ENCODE results near the gene SLC26A8.
"Not testable (repeated sequence)": the region's sequence is repeated elsewhere in the genome, so short reads cannot be mapped to it uniquely, and the experiment has no call there.

The SLC26A8 gene

DNA sequence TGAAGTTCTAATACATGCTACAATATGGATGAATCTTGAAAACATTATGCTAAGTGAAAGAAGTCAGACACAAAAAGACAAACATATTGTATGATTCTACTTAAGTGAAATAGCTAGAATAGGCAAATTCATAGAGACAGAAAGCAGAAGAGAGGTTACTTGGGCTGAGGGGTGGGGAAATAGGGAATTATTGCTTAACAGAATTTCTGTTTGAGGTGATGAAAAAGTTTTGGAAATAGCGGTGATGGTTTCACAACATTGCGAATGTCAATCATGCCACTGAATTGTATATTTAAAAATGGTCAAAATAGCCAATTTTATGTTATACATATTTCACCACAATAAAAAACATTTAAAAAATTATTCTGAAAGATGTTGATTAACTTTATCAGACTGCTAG is 6.1 kb downstream of the SLC26A8 start:
- Histone ChIP-seq H3K36me3 (ENCODE audit: insufficient read depth, low read length) (no peaks in the 10 kb centered on the region), H3K4me1 (ENCODE audit: insufficient read depth, low read length) (no peaks in the 10 kb centered on the region), H3K9ac (ENCODE audit: low read depth, low read length) (no peak overlapping the region), H3K9me3 (ENCODE audit: control insufficient read depth, insufficient read depth, low read length) (no peaks in the 10 kb centered on the region)

DNA sequence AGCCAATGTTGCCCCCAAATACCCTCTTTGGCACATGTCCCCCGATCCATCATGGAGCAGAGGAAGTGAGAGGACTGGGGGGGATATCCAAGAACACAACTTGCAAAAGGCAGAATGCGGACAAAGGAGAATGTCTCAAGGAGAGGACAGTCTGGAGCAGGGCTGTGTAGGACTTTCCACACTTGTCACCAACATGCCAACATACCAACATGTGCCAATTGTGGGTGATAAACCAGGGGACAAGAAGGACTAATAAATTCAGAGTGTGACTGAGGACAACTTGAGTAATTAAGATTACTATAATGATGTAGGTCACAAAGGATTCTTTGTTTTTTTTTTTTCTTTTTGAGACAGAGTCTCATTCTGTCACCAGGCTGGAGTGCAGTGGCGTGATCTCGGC is 8.8 kb downstream of the SLC26A8 start:
- Histone ChIP-seq H3K36me3 (ENCODE audit: insufficient read depth, low read length) (no peaks in the 10 kb centered on the region), H3K9me3 (ENCODE audit: control insufficient read depth, insufficient read depth, low read length) (no peaks in the 10 kb centered on the region), H3K9ac (ENCODE audit: low read depth, low read length) (no peak overlapping the region), H3K4me1 (ENCODE audit: insufficient read depth, low read length) (no peaks in the 10 kb centered on the region)

DNA sequence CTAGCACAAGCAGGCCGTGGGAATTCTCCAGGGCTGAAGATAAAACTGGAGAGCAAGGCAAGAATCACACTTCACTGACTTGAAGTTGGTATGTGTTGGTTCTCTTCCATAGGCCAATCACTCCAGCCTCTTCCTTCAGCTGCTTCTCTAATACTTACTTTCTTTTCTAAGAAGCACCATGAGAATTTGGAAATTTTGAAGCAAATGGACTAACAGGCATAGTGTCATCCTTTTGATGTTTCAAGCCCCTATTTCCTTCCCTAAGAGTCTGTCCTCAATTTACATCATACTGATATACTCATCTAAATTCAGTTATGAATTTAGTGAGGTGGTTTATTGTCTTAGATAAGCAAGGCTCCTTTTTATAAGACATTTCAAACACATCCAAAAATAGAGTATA is 24.0 kb downstream of the SLC26A8 start:
- Histone ChIP-seq H3K36me3 (ENCODE audit: insufficient read depth, low read length) (no peaks in the 10 kb centered on the region), H3K4me1 (ENCODE audit: insufficient read depth, low read length) (no peaks in the 10 kb centered on the region)

DNA sequence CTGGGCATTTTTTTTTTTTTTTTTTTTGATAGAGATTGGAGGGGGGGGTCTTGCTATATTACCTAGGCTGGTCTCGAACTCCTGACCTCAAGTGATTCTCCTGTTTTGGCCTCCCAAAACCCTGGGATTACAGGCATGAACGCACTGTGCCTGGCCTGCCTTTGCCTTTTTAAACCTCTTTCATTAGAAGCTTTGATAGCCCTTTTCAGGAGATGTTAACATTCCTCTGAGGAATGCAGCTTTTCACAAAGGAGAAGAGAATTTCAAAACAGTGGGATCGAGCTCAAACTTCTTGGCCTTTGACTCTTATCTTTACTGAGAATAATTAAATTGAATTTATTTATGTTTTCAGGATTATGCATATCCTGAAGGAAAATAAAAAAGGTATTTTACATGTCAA is 31.3 kb downstream of the SLC26A8 start:
- H3K4me1 ChIP-seq (ENCODE audit: insufficient read depth, low read length), result peaks cover 5% of the 10 kb centered on the region; the same call in 1 of the 2 replicates
- no peaks in the 10 kb centered on the region; the same call in 1 of the 2 replicates for H3K9me3 ChIP-seq (ENCODE audit: control insufficient read depth, insufficient read depth, low read length)
- no peak overlapping the region for H3K9ac ChIP-seq (ENCODE audit: low read depth, low read length)
- no peaks in the 10 kb centered on the region for H3K36me3 ChIP-seq (ENCODE audit: insufficient read depth, low read length)

More for the DNA sequence above, 24.0 kb downstream of the SLC26A8 start:
- H3K9me3 ChIP-seq (ENCODE audit: control insufficient read depth, insufficient read depth, low read length), result no peaks in the 10 kb centered on the region
- no peak overlapping the region for H3K9ac ChIP-seq (ENCODE audit: low read depth, low read length)

DNA sequence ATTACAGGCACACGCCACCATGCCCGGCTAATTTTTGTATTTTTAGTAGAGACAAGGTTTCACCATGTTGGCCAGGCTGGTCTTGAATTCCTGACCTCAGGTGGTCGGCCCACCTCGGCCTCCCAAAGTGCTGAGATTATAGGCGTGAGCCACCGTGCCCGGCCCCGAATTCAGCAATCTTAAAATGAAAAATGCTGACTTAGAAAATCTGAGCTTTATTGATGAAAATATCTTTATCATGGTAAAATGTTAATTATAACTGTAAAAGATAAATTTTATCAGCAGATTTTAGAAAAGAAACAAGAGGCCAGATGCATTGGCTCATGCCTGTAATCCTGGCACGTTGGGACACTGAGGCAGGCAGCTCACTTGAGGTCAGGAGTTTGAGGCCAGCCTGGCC is 36.4 kb downstream of the SLC26A8 start:
- not testable (repeated sequence) for H3K36me3 ChIP-seq (ENCODE audit: insufficient read depth, low read length); H3K9ac ChIP-seq (ENCODE audit: low read depth, low read length); H3K9me3 ChIP-seq (ENCODE audit: control insufficient read depth, insufficient read depth, low read length)
- peaks cover 14% of the 10 kb centered on the region for H3K4me1 ChIP-seq (ENCODE audit: insufficient read depth, low read length)

DNA sequence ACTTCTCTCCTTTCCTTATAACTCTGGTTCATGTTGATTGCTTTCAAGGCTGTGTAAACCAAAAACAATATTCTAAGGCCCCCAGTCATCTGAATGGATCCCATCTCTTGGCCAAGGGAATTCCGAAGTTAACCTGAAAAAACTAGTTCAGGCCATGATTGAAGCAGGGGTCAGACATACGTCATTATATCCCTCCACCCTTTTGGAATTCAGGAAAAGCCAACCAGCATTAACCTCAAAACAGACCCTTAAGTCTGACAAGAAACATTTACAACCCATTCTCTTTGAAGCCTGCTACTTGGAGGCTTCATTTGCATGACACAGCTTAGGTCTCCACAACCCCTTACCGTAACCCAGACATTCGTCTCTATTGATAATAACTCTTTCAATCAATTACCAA is 39.7 kb downstream of the SLC26A8 start:
- no peaks in the 10 kb centered on the region for H3K36me3 ChIP-seq (ENCODE audit: insufficient read depth, low read length)
- H3K9ac ChIP-seq (ENCODE audit: low read depth, low read length), result no peak overlapping the region
- H3K4me1 ChIP-seq (ENCODE audit: insufficient read depth, low read length), result peaks cover 9% of the 10 kb centered on the region
- H3K9me3 ChIP-seq (ENCODE audit: control insufficient read depth, insufficient read depth, low read length), result no peaks in the 10 kb centered on the region

DNA sequence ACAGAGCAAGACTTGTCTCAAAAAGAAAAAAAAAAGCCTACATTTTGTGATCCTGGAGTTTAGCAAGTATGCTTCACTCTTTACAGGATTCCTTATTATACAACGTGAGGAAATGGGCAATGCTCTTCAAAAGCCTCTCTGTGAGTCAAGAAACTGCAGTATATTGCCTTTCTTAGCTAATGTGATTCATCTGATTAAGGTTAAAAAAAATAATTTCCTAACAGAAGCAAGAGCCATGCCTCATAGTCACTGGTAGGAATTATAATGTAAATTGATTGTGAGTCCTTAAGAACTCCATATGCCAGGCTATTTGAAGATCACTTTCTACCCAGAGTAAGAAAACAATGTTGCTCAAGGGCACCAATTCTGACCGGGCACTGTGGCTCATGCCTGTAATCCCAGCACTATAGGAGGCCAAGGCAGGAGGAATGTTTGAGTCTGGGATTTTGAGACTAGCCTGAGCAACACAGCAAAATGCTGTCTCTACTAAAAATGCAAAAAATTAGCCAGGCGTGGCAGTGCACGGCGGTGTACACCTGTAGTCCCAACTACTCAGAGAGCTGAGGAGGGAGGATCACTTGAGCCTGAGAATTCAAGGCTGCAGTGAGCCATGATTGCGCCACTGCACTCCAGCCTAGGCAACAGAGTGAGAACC is 43.3 kb downstream of the SLC26A8 start:
- Histone ChIP-seq H3K9me3 (ENCODE audit: control insufficient read depth, insufficient read depth, low read length) (no peaks in the 10 kb centered on the region), H3K9ac (ENCODE audit: low read depth, low read length) (no peak overlapping the region), H3K36me3 (ENCODE audit: insufficient read depth, low read length) (no peaks in the 10 kb centered on the region), H3K4me1 (ENCODE audit: insufficient read depth, low read length) (peaks cover 9% of the 10 kb centered on the region)

DNA sequence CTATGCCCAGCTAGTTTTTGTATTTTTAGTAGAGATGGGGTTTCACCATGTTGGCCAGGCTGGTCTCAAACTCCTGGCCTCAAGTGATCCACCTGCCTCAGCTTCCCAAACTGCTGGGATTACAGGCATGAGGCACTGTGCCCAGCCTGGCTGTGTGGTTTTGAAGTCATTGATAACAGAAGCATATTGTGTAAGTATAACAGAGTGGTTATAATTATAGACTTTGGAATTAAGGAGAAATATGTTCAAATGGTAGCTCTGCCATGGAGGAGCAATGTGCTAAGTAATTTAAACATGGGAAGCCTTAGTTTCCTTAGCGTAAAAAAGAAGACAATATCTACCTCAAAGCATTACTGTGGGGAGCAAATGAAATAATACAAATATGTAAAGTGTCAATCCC is 44.3 kb downstream of the SLC26A8 start:
- not testable (repeated sequence) for H3K36me3 ChIP-seq (ENCODE audit: insufficient read depth, low read length); H3K4me1 ChIP-seq (ENCODE audit: insufficient read depth, low read length); H3K9ac ChIP-seq (ENCODE audit: low read depth, low read length); H3K9me3 ChIP-seq (ENCODE audit: control insufficient read depth, insufficient read depth, low read length)

DNA sequence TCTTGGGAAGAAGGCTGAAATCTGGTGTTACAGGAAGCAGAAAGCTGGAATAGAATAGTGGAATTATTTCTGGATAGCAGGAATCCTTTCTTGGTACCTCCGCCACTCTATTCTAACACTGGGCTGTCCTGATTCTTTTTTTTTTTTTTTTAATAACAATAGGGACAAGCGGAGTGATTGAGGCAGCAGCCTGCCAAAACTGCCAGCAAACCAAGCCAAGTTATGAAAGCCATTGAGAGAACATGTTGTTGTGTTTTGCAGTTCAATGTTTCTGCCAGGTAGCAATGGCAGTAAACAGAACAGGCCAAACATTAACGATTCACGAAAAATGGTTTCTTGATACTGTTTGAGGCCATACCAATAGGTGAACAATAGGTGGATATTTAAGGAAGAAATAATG is 47.1 kb downstream of the SLC26A8 start:
- no peak overlapping the region for H3K9ac ChIP-seq (ENCODE audit: low read depth, low read length)
- H3K9me3 ChIP-seq (ENCODE audit: control insufficient read depth, insufficient read depth, low read length), result no peaks in the 10 kb centered on the region
- H3K4me1 ChIP-seq (ENCODE audit: insufficient read depth, low read length), result peaks cover 4% of the 10 kb centered on the region; the same call in 1 of the 2 replicates
- H3K36me3 ChIP-seq (ENCODE audit: insufficient read depth, low read length), result no peaks in the 10 kb centered on the region

DNA sequence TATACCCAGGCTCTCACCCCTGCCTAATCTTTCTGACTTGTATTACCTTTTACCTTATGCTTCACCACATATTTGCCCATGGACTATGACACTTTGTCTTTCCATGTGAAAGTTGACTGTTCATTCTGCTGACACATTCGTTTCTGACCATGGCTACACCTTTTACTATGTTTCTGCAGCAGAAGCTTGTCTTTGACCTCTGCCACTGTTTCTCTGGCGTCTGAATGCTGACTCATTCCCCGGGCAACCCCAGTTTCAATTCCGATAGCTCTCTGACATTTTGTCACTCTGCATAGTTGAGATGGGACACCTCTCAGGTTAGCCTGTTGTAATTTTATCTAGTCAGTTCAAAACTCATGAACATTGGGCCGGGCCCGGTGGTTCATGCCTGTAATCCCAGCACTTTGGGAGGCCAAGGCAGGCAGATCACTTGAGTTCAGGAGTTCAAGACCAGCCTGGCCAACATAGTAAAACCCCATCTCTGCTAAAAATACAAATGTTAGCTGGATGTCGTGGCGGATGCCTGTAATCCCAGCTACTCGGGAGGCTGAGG is 50.7 kb downstream of the SLC26A8 start:
- Histone ChIP-seq H3K9me3 (ENCODE audit: control insufficient read depth, insufficient read depth, low read length) (no peaks in the 10 kb centered on the region), H3K4me1 (ENCODE audit: insufficient read depth, low read length) (peaks cover 4% of the 10 kb centered on the region; the same call in 1 of the 2 replicates), H3K9ac (ENCODE audit: low read depth, low read length) (no peak overlapping the region), H3K36me3 (ENCODE audit: insufficient read depth, low read length) (no peaks in the 10 kb centered on the region)

DNA sequence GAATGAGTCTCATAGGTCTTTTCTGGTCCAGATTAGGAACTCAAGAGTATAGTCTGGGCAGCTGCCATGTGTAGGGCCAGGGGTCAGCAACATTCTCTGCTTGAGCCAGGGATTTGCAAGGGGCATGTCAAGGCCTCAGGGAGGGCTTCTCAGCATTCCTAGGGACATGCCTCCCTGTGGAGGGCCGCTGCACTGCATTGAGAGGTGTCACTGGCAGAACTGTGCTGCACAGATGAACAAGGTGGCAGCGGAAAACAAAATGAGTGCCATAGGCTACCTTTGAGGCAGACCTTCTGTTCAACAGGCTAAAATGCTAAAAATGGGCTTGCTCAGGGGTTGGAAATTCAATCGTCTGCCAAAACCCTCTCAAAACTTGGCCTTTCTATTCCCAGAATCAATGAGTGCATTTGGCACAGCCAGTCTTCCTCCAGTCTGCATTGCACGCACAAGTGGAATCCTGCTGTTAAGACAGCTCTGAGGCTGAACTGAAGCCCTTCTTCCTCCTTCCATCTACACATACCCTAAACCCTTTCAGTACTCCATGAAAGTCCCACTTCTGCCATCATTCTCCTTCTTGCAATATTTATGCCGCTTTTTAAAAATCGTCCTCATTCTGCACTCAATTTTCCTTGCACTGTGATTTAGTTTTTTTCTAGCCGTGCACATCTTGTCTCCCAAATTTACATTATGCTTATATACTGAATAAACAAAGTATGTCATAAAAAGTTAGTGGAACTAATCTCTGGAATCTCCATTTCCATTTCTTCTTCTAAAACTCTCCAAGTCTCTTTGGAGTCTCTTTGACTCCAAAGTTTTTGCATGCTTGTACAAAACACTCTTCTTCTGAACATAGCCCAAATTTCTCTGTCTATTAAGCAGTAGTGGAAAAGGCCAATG is 51.7 kb downstream of the SLC26A8 start:
- no peak overlapping the region for H3K9ac ChIP-seq (ENCODE audit: low read depth, low read length)
- no peaks in the 10 kb centered on the region for H3K9me3 ChIP-seq (ENCODE audit: control insufficient read depth, insufficient read depth, low read length)
- H3K36me3 ChIP-seq (ENCODE audit: insufficient read depth, low read length), result no peaks in the 10 kb centered on the region
- peaks cover 4% of the 10 kb centered on the region; the same call in 1 of the 2 replicates for H3K4me1 ChIP-seq (ENCODE audit: insufficient read depth, low read length)

DNA sequence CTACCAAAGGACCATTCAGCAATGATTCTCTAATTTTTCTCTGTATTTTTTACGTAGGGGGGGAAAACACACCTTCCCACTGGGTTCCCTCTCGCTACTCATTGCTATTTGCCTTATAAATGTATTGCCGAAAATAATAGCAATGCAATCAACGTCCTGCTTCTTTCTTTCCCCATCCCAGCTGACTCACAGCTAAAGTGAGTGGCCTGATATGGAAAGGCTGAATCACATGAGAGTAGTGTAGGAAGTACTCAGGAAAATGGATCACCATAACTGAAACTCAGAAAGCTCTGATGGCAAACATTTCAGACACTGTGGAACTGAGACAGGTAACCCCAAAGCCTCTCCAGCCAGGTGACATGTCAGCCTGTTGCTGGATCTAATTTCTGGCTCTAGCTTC is 54.3 kb downstream of the SLC26A8 start:
- no peaks in the 10 kb centered on the region for H3K36me3 ChIP-seq (ENCODE audit: insufficient read depth, low read length)
- no peak overlapping the region for H3K9ac ChIP-seq (ENCODE audit: low read depth, low read length)
- H3K9me3 ChIP-seq (ENCODE audit: control insufficient read depth, insufficient read depth, low read length), result no peaks in the 10 kb centered on the region
- peaks cover 4% of the 10 kb centered on the region; the same call in 1 of the 2 replicates for H3K4me1 ChIP-seq (ENCODE audit: insufficient read depth, low read length)

DNA sequence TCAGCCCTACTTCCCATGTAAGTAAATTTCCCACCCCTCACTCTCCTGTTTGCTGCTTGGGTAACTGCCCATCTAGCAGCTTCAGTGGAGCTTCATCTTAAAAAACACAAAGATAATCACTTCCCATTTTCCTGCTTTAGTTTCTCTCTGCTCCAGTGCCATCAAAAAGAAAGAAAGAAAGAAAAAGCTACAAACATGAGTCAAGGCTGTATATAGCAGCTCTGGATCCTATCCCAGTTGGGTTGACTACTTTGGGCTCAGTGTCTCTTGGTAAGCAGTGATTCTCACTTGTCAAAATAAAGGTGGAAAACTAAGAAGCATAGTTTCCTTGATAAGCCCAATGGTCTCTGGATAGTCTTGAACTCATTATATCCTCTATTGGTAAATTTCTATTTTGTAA is 54.8 kb downstream of the SLC26A8 start:
- Histone ChIP-seq H3K9me3 (ENCODE audit: control insufficient read depth, insufficient read depth, low read length) (no peaks in the 10 kb centered on the region), H3K36me3 (ENCODE audit: insufficient read depth, low read length) (no peaks in the 10 kb centered on the region), H3K9ac (ENCODE audit: low read depth, low read length) (no peak overlapping the region), H3K4me1 (ENCODE audit: insufficient read depth, low read length) (peaks cover 4% of the 10 kb centered on the region; the same call in 1 of the 2 replicates)

DNA sequence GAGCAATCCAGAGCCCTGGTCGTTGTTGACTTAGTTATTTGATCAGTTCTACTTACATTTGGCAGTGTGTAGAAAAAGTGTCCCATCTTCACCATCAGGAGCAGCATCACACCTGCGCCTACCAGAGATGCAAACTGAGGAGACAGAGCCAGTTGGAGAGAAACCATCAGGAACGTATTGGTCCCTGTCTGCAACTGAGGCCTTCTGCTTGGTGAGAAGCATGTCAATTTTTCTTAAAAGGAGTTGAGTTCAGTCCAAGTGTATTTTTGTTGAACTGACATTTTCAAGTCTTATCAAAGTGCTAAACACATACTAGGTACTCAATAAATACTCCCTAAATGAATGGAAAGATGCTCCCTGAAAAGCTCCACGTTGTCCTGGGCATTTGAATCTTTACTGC is 55.6 kb downstream of the SLC26A8 start:
- Histone ChIP-seq H3K9ac (ENCODE audit: low read depth, low read length) (no peak overlapping the region), H3K36me3 (ENCODE audit: insufficient read depth, low read length) (no peaks in the 10 kb centered on the region), H3K4me1 (ENCODE audit: insufficient read depth, low read length) (peaks cover 4% of the 10 kb centered on the region; the same call in 1 of the 2 replicates), H3K9me3 (ENCODE audit: control insufficient read depth, insufficient read depth, low read length) (no peaks in the 10 kb centered on the region)
